ENCODE results near the gene USP10. TPM values are rescaled to one million over a fixed set of nuclear protein-coding genes. Genes with fewer than 3 reads are reported as not detected.

Gene USP10
- total and polyA plus RNA-seq, 4 donors: 28.2 to 46.1 (median 42.0) TPM

- TF ChIP-seq YY1 (IDR thresholded peaks at IDR 0.05) (no peak), JUND (IDR thresholded peaks at IDR 0.05) (no peak)
These were observed 65.2 kb downstream of the USP10 start (continued) for GRCh38 chr16:84764970-84765369.

GRCh38 chr16:84765616-84766580 lies 66.1 kb downstream of the USP10 start:
- Histone ChIP-seq H3K4me3 (ENCODE audit: low read depth in 1 of 3, low read length in 3 of 3) (no peak overlapping the region), H3K27me3 (ENCODE audit: control insufficient read depth in 4 of 4, insufficient read depth in 4 of 4, low read length in 3 of 4) (no peaks in the 10 kb centered on the region), H3K27ac (ENCODE audit: low read depth in 1 of 2, low read length in 2 of 2) (no peak overlapping the region), H3K36me3 (ENCODE audit: control insufficient read depth in 4 of 4, insufficient read depth in 3 of 4, low read depth in 1 of 4, low read length in 3 of 4) (peaks cover 9 to 54% (median 40%) of the 10 kb centered on the region in 4 donors), H3K4me1 (ENCODE audit: control insufficient read depth in 4 of 4, insufficient read depth in 4 of 4, low read length in 3 of 4) (peaks cover 0 to 13% (median 7%) of the 10 kb centered on the region in 4 donors), H3K9ac (ENCODE audit: low read depth in 1 of 2, low read length in 2 of 2) (no peak overlapping the region), H3K9me3 (ENCODE audit: control insufficient read depth in 4 of 4, low read length in 3 of 4) (no peaks in the 10 kb centered on the region)
- TF ChIP-seq NR2F2 (IDR thresholded peaks at IDR 0.05): no peak
- TF ChIP-seq RXRA (IDR thresholded peaks at IDR 0.05): no peak
- no peak for TF ChIP-seq FOXA2 (IDR thresholded peaks at IDR 0.05)
- TF ChIP-seq, protein P1, sequence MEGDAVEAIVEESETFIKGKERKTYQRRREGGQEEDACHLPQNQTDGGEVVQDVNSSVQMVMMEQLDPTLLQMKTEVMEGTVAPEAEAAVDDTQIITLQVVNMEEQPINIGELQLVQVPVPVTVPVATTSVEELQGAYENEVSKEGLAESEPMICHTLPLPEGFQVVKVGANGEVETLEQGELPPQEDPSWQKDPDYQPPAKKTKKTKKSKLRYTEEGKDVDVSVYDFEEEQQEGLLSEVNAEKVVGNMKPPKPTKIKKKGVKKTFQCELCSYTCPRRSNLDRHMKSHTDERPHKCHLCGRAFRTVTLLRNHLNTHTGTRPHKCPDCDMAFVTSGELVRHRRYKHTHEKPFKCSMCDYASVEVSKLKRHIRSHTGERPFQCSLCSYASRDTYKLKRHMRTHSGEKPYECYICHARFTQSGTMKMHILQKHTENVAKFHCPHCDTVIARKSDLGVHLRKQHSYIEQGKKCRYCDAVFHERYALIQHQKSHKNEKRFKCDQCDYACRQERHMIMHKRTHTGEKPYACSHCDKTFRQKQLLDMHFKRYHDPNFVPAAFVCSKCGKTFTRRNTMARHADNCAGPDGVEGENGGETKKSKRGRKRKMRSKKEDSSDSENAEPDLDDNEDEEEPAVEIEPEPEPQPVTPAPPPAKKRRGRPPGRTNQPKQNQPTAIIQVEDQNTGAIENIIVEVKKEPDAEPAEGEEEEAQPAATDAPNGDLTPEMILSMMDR (IDR thresholded peaks at IDR 0.05; ENCODE audit: low read depth, low read length, missing input control): no peak
- TF ChIP-seq JUND (IDR thresholded peaks at IDR 0.05): no peak
- TF ChIP-seq YY1 (IDR thresholded peaks at IDR 0.05): no peak
- no peak for TF ChIP-seq GABPA (IDR thresholded peaks at IDR 0.05 in 1 of 2, conservative IDR thresholded peaks at IDR 0.05 in 1 of 2)
- TF ChIP-seq, protein P2, sequence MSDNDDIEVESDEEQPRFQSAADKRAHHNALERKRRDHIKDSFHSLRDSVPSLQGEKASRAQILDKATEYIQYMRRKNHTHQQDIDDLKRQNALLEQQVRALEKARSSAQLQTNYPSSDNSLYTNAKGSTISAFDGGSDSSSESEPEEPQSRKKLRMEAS (IDR thresholded peaks at IDR 0.05): no peak
- TF ChIP-seq REST (IDR thresholded peaks at IDR 0.05): no peak
- TF ChIP-seq, protein P3, sequence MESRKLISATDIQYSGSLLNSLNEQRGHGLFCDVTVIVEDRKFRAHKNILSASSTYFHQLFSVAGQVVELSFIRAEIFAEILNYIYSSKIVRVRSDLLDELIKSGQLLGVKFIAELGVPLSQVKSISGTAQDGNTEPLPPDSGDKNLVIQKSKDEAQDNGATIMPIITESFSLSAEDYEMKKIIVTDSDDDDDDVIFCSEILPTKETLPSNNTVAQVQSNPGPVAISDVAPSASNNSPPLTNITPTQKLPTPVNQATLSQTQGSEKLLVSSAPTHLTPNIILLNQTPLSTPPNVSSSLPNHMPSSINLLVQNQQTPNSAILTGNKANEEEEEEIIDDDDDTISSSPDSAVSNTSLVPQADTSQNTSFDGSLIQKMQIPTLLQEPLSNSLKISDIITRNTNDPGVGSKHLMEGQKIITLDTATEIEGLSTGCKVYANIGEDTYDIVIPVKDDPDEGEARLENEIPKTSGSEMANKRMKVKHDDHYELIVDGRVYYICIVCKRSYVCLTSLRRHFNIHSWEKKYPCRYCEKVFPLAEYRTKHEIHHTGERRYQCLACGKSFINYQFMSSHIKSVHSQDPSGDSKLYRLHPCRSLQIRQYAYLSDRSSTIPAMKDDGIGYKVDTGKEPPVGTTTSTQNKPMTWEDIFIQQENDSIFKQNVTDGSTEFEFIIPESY (IDR thresholded peaks at IDR 0.05): no peak
- no peak for TF ChIP-seq TAF1 (conservative IDR thresholded peaks at IDR 0.05)
- TF ChIP-seq SP1 (IDR thresholded peaks at IDR 0.05): no peak
- no peak for TF ChIP-seq HNF4G (IDR thresholded peaks at IDR 0.05)
- 93% methylated on average over 17 of the region's 17 CpGs for WGBS
- DNase-seq (ENCODE audit: low spot score): no peak

All from liver (tissue), 9 donors.